Endodermal cell (in vitro differentiated cells): Measurements from ENCODE around the gene AMACR. TPM values are rescaled to one million over a fixed set of nuclear protein-coding genes. Genes with fewer than 3 reads are reported as not detected.
"Not testable (repeated sequence)": the region's sequence is repeated elsewhere in the genome, so short reads cannot be mapped to it uniquely, and the experiment has no call there.

Source experiments
- DNase-seq: peaks from one replicate; pipeline ENCODE4 v3.0.0-alpha.2; 2017
- H3K27ac ChIP-seq: 2 replicates; pipeline ENCODE4 v1.5.1; 2013; ENCODE audit warnings: mild to moderate bottlenecking, low read depth, low read length, moderate library complexity
- H3K27me3 ChIP-seq: 2 replicates; pipeline ENCODE4 v1.6.1; 2013; ENCODE audit warnings: mild to moderate bottlenecking, low read length, moderate library complexity; ENCODE audit not compliant: insufficient read depth, control insufficient read depth, poor library complexity, severe bottlenecking
- H3K36me3 ChIP-seq: 2 replicates; pipeline ENCODE4 v1.7.0; 2013; ENCODE audit warnings: mild to moderate bottlenecking, low read length, moderate library complexity; ENCODE audit not compliant: control insufficient read depth, insufficient read depth
- H3K4me1 ChIP-seq: one replicate; pipeline ENCODE4 v1.7.0; 2013; ENCODE audit warnings: low read length; ENCODE audit not compliant: control insufficient read depth, insufficient read depth
- H3K4me3 ChIP-seq: 2 replicates; pipeline ENCODE4 v1.5.1; 2013; ENCODE audit warnings: mild to moderate bottlenecking, low read length, moderate library complexity
- H3K9ac ChIP-seq: 2 replicates; pipeline ENCODE4 v1.6.1; 2013; ENCODE audit warnings: mild to moderate bottlenecking, low read length, moderate library complexity; ENCODE audit not compliant: poor library complexity, severe bottlenecking; ENCODE audit errors: extremely low read depth
- H3K9me3 ChIP-seq: 2 replicates; pipeline ENCODE4 v1.6.1; 2013; ENCODE audit warnings: mild to moderate bottlenecking, low read length, moderate library complexity; ENCODE audit not compliant: control insufficient read depth
- H3K27ac Mint-ChIP-seq: 2 replicates; pipeline ENCODE4 v1.8.0; 2020; ENCODE audit warnings: mixed read lengths
- H3K27me3 Mint-ChIP-seq: 2 replicates; pipeline ENCODE4 v1.8.0; 2021; ENCODE audit warnings: mild to moderate bottlenecking, mixed read lengths; ENCODE audit not compliant: insufficient read depth
- H3K36me3 Mint-ChIP-seq: 2 replicates; pipeline ENCODE4 v1.8.0; 2020; ENCODE audit warnings: low read depth, mixed read lengths
- H3K4me1 Mint-ChIP-seq: 2 replicates; pipeline ENCODE4 v1.8.0; 2020; ENCODE audit warnings: mixed read lengths
- H3K4me3 Mint-ChIP-seq: 2 replicates; pipeline ENCODE4 v1.8.0; 2020; ENCODE audit warnings: mild to moderate bottlenecking, moderate library complexity, mixed read lengths
- H3K9me3 Mint-ChIP-seq: 2 replicates; pipeline ENCODE4 v1.8.0; 2020; ENCODE audit warnings: mild to moderate bottlenecking, mixed read lengths
- CTCF ChIP-seq: fragments of 200-600 bp; sonication (generic); conservative IDR thresholded peaks from 2 replicates; pipeline ENCODE4 v1.5.0; 2021; ENCODE audit warnings: antibody characterized with exemption, mild to moderate bottlenecking
- WGBS, 2 experiments: methylation state at CpG; one replicate each; pipeline versions ENCODE4 v1.1.5 to v1.1.7; 2013; ENCODE audit warnings: missing lambda C conversion rate in 2 of 2, mixed read lengths in 1 of 2; ENCODE audit not compliant: insufficient coverage in 1 of 2, insufficient read length in 1 of 2; 5-methylcytosine and 5-hydroxymethylcytosine counted together
- total RNA-seq, 2 donors: library from RNA; stranded (reverse); fragmentation: NEBNext Ultra II Directional in 1 of 2; extraction: Animal tissue kit (Norgen Biotek cat#: 25700) in 1 of 2; gene quantifications; 2 replicates in 1 of 2; 3 replicates in 1 of 2; pipeline ENCODE4 v1.2.1, GENCODE V29; 2021

AMACR gene
- total RNA-seq, 2 donors from 2014 or later, result 12.4 to 16.8 TPM

- Histone ChIP-seq H3K4me1 (no peaks in the 10 kb centered on the region), H3K27ac (no peak overlapping the region), H3K9me3 (no peaks in the 10 kb centered on the region), H3K4me3 (no peak overlapping the region), H3K36me3 (no peaks in the 10 kb centered on the region), H3K9ac (no peak overlapping the region), H3K27me3 (no peaks in the 10 kb centered on the region)
- H3K27ac Mint-ChIP-seq, result no peak overlapping the region
- no peak for DNase-seq
- H3K27me3 Mint-ChIP-seq, result no peaks in the 10 kb centered on the region
- H3K4me1 Mint-ChIP-seq, result peaks cover 7% of the 10 kb centered on the region
- no peaks in the 10 kb centered on the region for H3K36me3 Mint-ChIP-seq
- no peaks in the 10 kb centered on the region for H3K9me3 Mint-ChIP-seq
- no peak for TF ChIP-seq CTCF
- no peak overlapping the region for H3K4me3 Mint-ChIP-seq
Observed at GRCh38 chr5:34012791-34013190, 4.9 kb upstream of the AMACR start.

- Histone ChIP-seq H3K27me3 (no peaks in the 10 kb centered on the region), H3K36me3 (no peaks in the 10 kb centered on the region), H3K9me3 (no peaks in the 10 kb centered on the region), H3K4me3 (no peak overlapping the region), H3K4me1 (peaks cover 6% of the 10 kb centered on the region), H3K9ac (no peak overlapping the region), H3K27ac (no peak overlapping the region)
- no peaks in the 10 kb centered on the region for H3K36me3 Mint-ChIP-seq
- no peak overlapping the region for H3K4me3 Mint-ChIP-seq
- no peak for DNase-seq
- 94 to 100% methylated on average over 2 of the region's 4 CpGs for WGBS, 2 experiments
- H3K27ac Mint-ChIP-seq, result no peak overlapping the region
- no peaks in the 10 kb centered on the region for H3K27me3 Mint-ChIP-seq
- peaks cover 12% of the 10 kb centered on the region for H3K4me1 Mint-ChIP-seq
- no peak for TF ChIP-seq CTCF
- no peaks in the 10 kb centered on the region for H3K9me3 Mint-ChIP-seq
Observed at GRCh38 chr5:34011536-34011935, 3.7 kb upstream of the AMACR start.

- peaks cover 23% of the 10 kb centered on the region for H3K4me1 Mint-ChIP-seq
- H3K4me3 ChIP-seq, H3K27me3 ChIP-seq, H3K4me3 Mint-ChIP-seq, H3K27ac ChIP-seq, H3K9ac ChIP-seq, H3K9me3 Mint-ChIP-seq, H3K36me3 Mint-ChIP-seq, H3K27ac Mint-ChIP-seq, H3K27me3 Mint-ChIP-seq, H3K9me3 ChIP-seq, H3K36me3 ChIP-seq, H3K4me1 ChIP-seq, DNase-seq: not testable (repeated sequence)
- TF ChIP-seq CTCF, result peak; percentile 17
- 91 to 93% methylated on average over 2 of the region's 2 CpGs for WGBS, 2 experiments
Observed at GRCh38 chr5:34010146-34010545, 2.3 kb upstream of the AMACR start.
